CD14-positive monocyte (primary cell): ENCODE data around the gene SPTBN4. TPM values are rescaled to one million over a fixed set of nuclear protein-coding genes. Genes with fewer than 3 reads are reported as not detected.
A peak's percentile ranks its signal among the peaks of the same experiment; 100 is the strongest.

Experiments
- DNase-seq, 3 donors: peaks; one replicate each; pipeline ENCODE4 v3.0.0-alpha.2; 2011 to 2022
- H2AFZ ChIP-seq: 2 replicates; pipeline ENCODE4 v1.6.0; 2012; ENCODE audit warnings: mild to moderate bottlenecking, low read depth, low read length, inconsistent platforms; ENCODE audit not compliant: insufficient read depth, poor library complexity, severe bottlenecking
- H3K27ac ChIP-seq, 2 donors: 1 replicate in 1 of 2; 2 replicates in 1 of 2; pipeline ENCODE4 v1.5.1; 2012 to 2013; ENCODE audit warnings: low read length in 2 of 2, control low read depth in 1 of 2, inconsistent platforms in 1 of 2, low read depth in 1 of 2, mild to moderate bottlenecking in 1 of 2
- H3K27me3 ChIP-seq, 2 donors: one replicate each; pipeline versions ENCODE4 v1.6.0 to v1.6.1; 2011 to 2013; ENCODE audit warnings: low read length in 2 of 2; ENCODE audit not compliant: control insufficient read depth in 2 of 2, insufficient read depth in 2 of 2
- H3K36me3 ChIP-seq, 2 donors: replicated peaks in 1 of 2; 1 replicate in 1 of 2; 2 replicates in 1 of 2; pipeline versions ENCODE4 v1.5.1 to v1.6.1; 2012 to 2013; ENCODE audit warnings: low read length in 2 of 2, control low read depth in 1 of 2, inconsistent platforms in 1 of 2, mild to moderate bottlenecking in 1 of 2; ENCODE audit not compliant: insufficient read depth in 2 of 2, control insufficient read depth in 1 of 2
- H3K4me1 ChIP-seq, 2 donors: 1 replicate in 1 of 2; 2 replicates in 1 of 2; pipeline versions ENCODE4 v1.5.1 to v1.6.1; 2012 to 2013; ENCODE audit warnings: low read length in 2 of 2, control low read depth in 1 of 2, inconsistent platforms in 1 of 2, mild to moderate bottlenecking in 1 of 2, moderate library complexity in 1 of 2; ENCODE audit not compliant: insufficient read depth in 2 of 2, control insufficient read depth in 1 of 2
- H3K4me2 ChIP-seq: replicated peaks from 2 replicates; pipeline ENCODE3; 2012; ENCODE audit warnings: low read length, moderate library complexity, mild to moderate bottlenecking; ENCODE audit not compliant: poor library complexity, severe bottlenecking; ENCODE audit errors: extremely low read depth
- H3K4me3 ChIP-seq, 3 experiments: fragments of 200-600 bp in 1 of 3; sonication (generic) in 1 of 3; replicated peaks in 1 of 3; 1 replicate in 2 of 3; 2 replicates in 1 of 3; pipeline ENCODE4 v1.5.1; 2011 to 2013; ENCODE audit warnings: low read length in 3 of 3, mild to moderate bottlenecking in 3 of 3, control low read depth in 2 of 3, low read depth in 2 of 3, inconsistent platforms in 1 of 3, moderate library complexity in 1 of 3
- H3K79me2 ChIP-seq: 2 replicates; pipeline ENCODE4 v1.6.0; 2012; ENCODE audit warnings: mild to moderate bottlenecking, control low read depth, inconsistent platforms, low read length, moderate library complexity; ENCODE audit not compliant: insufficient read depth
- H3K9ac ChIP-seq: 2 replicates; pipeline ENCODE4 v1.6.0; 2017; ENCODE audit warnings: low read length, mild to moderate bottlenecking; ENCODE audit not compliant: insufficient read depth, poor library complexity, severe bottlenecking
- H3K9me3 ChIP-seq, 2 donors: replicated peaks in 1 of 2; 1 replicate in 1 of 2; 2 replicates in 1 of 2; pipeline versions ENCODE4 v1.5.1 to v1.6.1; 2012 to 2013; ENCODE audit warnings: low read length in 2 of 2, control low read depth in 1 of 2; ENCODE audit not compliant: control insufficient read depth in 1 of 2, insufficient read depth in 1 of 2
- H4K20me1 ChIP-seq: 2 replicates; pipeline ENCODE4 v1.6.0; 2012; ENCODE audit warnings: mild to moderate bottlenecking, low read length, control low read depth, moderate library complexity; ENCODE audit not compliant: insufficient read depth
- H3K27ac Mint-ChIP-seq, 7 donors: one replicate each; pipeline ENCODE4 v1.8.0; 2020; ENCODE audit warnings: mild to moderate bottlenecking in 7 of 7, mixed read lengths in 7 of 7, moderate library complexity in 6 of 7, inconsistent platforms in 2 of 7
- H3K27me3 Mint-ChIP-seq, 3 donors: one replicate each; pipeline ENCODE4 v1.8.0; 2021 to 2022; ENCODE audit warnings: low read depth in 3 of 3, mild to moderate bottlenecking in 3 of 3, mixed read lengths in 3 of 3, moderate library complexity in 3 of 3, inconsistent platforms in 1 of 3
- H3K36me3 Mint-ChIP-seq, 2 donors: one replicate each; pipeline ENCODE4 v1.8.0; 2020; ENCODE audit warnings: mixed read lengths in 2 of 2, inconsistent platforms in 1 of 2, mild to moderate bottlenecking in 1 of 2
- H3K4me1 Mint-ChIP-seq: one replicate; pipeline ENCODE4 v1.8.0; 2020; ENCODE audit warnings: mild to moderate bottlenecking, mixed read lengths
- H3K4me3 Mint-ChIP-seq, 2 donors: one replicate each; pipeline ENCODE4 v1.8.0; 2020; ENCODE audit warnings: mild to moderate bottlenecking in 2 of 2, mixed read lengths in 2 of 2, moderate library complexity in 1 of 2
- H3K9me3 Mint-ChIP-seq, 7 donors: one replicate each; pipeline ENCODE4 v1.8.0; 2020 to 2022; ENCODE audit warnings: mixed read lengths in 7 of 7, mild to moderate bottlenecking in 6 of 7, moderate library complexity in 6 of 7, inconsistent platforms in 2 of 7
- CTCF ChIP-seq: fragments of 200-600 bp; IDR thresholded peaks from one replicate; pipeline ENCODE4 v1.8.0; 2022; ENCODE audit warnings: antibody characterized with exemption, mild to moderate bottlenecking
- WGBS: methylation state at CpG from one replicate; pipeline ENCODE4 v1.1.5; 2013; ENCODE audit warnings: missing lambda C conversion rate; ENCODE audit not compliant: insufficient coverage; 5-methylcytosine and 5-hydroxymethylcytosine counted together
- intact Hi-C, 2 donors: fragments of 100-400 bp; cut with micrococcal nuclease; formaldehyde crosslinking; loops; one replicate each; pipeline versions ENCODE4 v1.15.0 to v1.15.1; 2023
- polyA plus RNA-seq, 3 donors: library from polyadenylated mRNA; depleted of rRNA in 1 of 3; unstranded in 2 of 3; stranded (reverse) in 1 of 3; fragments of 300-500 nt in 2 of 3; fragments of >200 nt in 1 of 3; fragmentation: Illumina TruSeq in 2 of 3; gene quantifications; 1 replicate in 2 of 3; 2 replicates in 1 of 3; pipeline ENCODE4 v1.2.3, GENCODE V29; 2012 to 2021

The SPTBN4 gene
- polyA plus RNA-seq, 3 donors: 0.07 TPM; not detected in 2

DNA sequence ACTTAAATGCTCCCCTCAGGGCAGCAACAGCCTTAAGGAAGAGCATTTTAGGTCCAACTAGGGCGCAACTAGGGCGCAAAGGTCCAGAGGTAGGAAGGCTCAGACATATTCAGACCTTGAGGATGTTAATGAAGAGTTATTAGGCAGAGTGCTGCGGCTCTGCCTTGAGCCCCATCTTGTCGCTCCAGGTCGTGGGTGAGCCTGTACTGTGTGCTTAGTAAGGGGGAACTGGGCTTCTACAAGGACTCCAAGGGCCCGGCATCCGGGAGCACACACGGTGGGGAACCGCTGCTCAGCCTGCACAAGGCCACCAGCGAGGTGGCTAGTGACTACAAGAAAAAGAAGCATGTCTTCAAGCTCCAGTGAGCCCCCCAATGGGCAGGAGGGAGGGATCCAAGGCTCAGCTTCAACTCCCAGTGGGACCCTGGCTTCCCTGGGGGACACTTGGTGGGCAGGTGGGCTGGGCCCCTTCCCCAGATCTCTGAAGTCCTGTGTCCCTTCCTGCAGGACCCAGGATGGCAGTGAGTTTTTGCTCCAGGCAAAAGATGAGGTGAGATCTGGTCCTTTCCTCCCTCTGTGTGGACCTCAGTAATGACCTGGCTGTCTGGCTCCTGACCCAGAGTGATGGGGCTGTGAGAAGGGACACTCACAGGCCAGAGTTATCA is 105.2 kb downstream of the SPTBN4 start:
- H3K36me3 Mint-ChIP-seq: peaks cover 0 to 2% of the 10 kb centered on the region in 2 donors
- no peak overlapping the region for H3K4me3 Mint-ChIP-seq
- intact Hi-C loops: loop anchor here in 1 of 2 donors (2.0 to 5.0 kb wide), 2 partner anchors 25 to 105 kb away; partner anchors contain the start of genes BLVRB and SPTBN4
- TF ChIP-seq CTCF: no peak
- no peaks in the 10 kb centered on the region for H3K36me3 ChIP-seq
- H3K4me2 ChIP-seq: no peak overlapping the region
- 95% methylated on average over 9 of the region's 10 CpGs for WGBS
- H3K9me3 Mint-ChIP-seq: peaks cover 0 to 18% (median 6%) of the 10 kb centered on the region in 7 donors
- no peak overlapping the region for H3K9ac ChIP-seq
- H4K20me1 ChIP-seq: no peaks in the 10 kb centered on the region
- peaks cover 17 to 30% of the 10 kb centered on the region in 2 donors for H3K27me3 ChIP-seq
- H3K27me3 Mint-ChIP-seq: peaks cover 30 to 34% (median 31%) of the 10 kb centered on the region in 3 donors
- DNase-seq: no peak
- no peak overlapping the region for H2AFZ ChIP-seq
- no peak overlapping the region for H3K27ac ChIP-seq
- H3K4me1 Mint-ChIP-seq: peaks cover 16% of the 10 kb centered on the region
- no peak overlapping the region for H3K4me3 ChIP-seq
- H3K4me1 ChIP-seq: peaks cover 24 to 37% of the 10 kb centered on the region in 2 donors
- peaks cover 4% of the 10 kb centered on the region for H3K79me2 ChIP-seq
- peak overlapping the region in 2 of 7 donors; percentile 41 to 71 for H3K27ac Mint-ChIP-seq
- H3K9me3 ChIP-seq: peaks cover 0 to 12% of the 10 kb centered on the region in 2 donors

DNA sequence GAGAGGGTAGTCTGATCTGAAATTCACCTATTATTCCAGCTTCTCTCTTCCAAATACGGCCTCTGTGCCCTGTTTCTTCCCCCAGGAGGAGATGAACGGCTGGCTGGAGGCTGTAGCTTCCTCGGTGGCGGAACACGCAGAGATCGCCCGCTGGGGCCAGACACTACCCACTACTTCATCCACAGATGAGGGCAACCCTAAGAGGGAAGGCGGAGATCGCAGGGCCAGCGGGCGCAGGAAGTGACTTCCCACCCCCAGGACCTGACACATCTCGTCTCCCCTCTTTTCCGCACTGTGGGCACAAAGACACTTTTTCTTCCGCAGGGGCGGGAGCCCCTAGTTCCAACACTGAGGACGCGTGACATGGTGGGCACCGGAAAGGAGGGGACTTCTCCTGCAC is 108.5 kb downstream of the SPTBN4 start:
- Histone ChIP-seq H3K4me1 (peaks cover 42 to 50% of the 10 kb centered on the region in 2 donors), H4K20me1 (peaks cover 16% of the 10 kb centered on the region), H3K9ac (no peak overlapping the region), H2AFZ (no peak overlapping the region), H3K36me3 (peaks cover under 1 to 6% of the 10 kb centered on the region in 2 donors), H3K27me3 (no peaks in the 10 kb centered on the region), H3K27ac (no peak overlapping the region), H3K9me3 (no peaks in the 10 kb centered on the region), H3K79me2 (peaks cover 23% of the 10 kb centered on the region), H3K4me3 (no peak overlapping the region), H3K4me2 (peak overlapping the region; percentile 87)
- no peak for DNase-seq
- Mint-ChIP-seq H3K4me3 (no peak overlapping the region), H3K9me3 (peaks cover 0 to 6% (median 0%) of the 10 kb centered on the region in 7 donors), H3K36me3 (peaks cover 13 to 16% of the 10 kb centered on the region in 2 donors), H3K4me1 (peaks cover 31% of the 10 kb centered on the region), H3K27ac (peak overlapping the region in 3 of 7 donors; percentile 2 to 62 (median 46)), H3K27me3 (peaks cover 0 to 8% (median 3%) of the 10 kb centered on the region in 3 donors)
- no peak for TF ChIP-seq CTCF
- no CpG with 5 or more reads among the region's 18 CpGs for WGBS
- intact Hi-C loops: no loop called here
